ENCODE data around the gene ADAM23.

DNA sequence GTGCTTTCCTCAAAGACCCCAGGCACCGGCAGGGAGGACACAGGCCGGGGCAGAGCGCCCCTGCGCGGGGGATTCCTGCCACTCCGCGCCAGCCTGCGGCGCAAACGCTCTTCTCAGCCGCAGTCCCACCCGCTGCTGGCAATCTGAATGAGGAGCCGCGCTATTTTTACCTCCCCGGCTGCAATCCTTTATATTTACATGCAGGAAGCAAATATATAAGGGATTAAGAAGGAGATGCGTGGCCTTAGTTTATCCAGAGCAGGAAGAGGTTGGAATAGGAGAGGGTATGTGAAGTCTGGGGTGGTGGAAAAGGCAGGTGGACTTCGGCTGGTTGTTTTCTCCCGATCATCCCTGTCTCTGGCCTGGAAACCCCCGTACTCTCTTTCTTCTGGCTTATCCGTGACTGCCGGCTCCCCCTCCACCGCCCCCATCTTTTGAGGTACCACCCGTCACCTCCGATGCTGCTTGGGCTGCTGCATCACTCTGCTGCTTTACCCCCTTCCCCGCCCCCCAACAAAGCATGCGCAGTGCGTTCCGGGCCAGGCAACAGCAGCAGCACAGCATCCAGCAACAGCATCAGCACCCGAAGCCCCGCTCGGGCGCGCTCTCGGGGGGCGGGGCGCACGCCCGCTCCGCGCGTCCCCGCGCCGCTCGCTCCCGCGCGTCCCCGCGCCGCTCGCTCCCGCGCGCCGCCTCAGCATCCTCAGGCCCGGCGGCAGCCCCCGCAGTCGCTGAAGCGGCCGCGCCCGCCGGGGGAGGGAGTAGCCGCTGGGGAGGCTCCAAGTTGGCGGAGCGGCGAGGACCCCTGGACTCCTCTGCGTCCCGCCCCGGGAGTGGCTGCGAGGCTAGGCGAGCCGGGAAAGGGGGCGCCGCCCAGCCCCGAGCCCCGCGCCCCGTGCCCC lies at the start of gene ADAM23:
- TF ChIP-seq TAF1 (IDR thresholded peaks at IDR 0.05; ENCODE audit: low read depth) (no peak), CEBPB (IDR thresholded peaks at IDR 0.05) (no peak), TEAD4 (IDR thresholded peaks at IDR 0.05) (no peak), NFIC (IDR thresholded peaks at IDR 0.05) (no peak), EGR1 (IDR thresholded peaks at IDR 0.05) (no peak), YY1 (IDR thresholded peaks at IDR 0.05; ENCODE audit: low read depth) (no peak), CREB1 (IDR thresholded peaks at IDR 0.05; ENCODE audit: low read depth) (no peak), EP300 (IDR thresholded peaks at IDR 0.05; ENCODE audit: borderline replicate concordance) (no peak), FOXM1 (IDR thresholded peaks at IDR 0.05; ENCODE audit: borderline replicate concordance, low read depth) (no peak), TCF12 (IDR thresholded peaks at IDR 0.05; ENCODE audit: low read depth) (no peak)
- TF ChIP-seq, protein P1, sequence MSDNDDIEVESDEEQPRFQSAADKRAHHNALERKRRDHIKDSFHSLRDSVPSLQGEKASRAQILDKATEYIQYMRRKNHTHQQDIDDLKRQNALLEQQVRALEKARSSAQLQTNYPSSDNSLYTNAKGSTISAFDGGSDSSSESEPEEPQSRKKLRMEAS (IDR thresholded peaks at IDR 0.05) = no peak
- TF ChIP-seq, protein P2, sequence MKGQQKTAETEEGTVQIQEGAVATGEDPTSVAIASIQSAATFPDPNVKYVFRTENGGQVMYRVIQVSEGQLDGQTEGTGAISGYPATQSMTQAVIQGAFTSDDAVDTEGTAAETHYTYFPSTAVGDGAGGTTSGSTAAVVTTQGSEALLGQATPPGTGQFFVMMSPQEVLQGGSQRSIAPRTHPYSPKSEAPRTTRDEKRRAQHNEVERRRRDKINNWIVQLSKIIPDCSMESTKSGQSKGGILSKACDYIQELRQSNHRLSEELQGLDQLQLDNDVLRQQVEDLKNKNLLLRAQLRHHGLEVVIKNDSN (IDR thresholded peaks at IDR 0.05) = no peak
- TF ChIP-seq, protein P3, sequence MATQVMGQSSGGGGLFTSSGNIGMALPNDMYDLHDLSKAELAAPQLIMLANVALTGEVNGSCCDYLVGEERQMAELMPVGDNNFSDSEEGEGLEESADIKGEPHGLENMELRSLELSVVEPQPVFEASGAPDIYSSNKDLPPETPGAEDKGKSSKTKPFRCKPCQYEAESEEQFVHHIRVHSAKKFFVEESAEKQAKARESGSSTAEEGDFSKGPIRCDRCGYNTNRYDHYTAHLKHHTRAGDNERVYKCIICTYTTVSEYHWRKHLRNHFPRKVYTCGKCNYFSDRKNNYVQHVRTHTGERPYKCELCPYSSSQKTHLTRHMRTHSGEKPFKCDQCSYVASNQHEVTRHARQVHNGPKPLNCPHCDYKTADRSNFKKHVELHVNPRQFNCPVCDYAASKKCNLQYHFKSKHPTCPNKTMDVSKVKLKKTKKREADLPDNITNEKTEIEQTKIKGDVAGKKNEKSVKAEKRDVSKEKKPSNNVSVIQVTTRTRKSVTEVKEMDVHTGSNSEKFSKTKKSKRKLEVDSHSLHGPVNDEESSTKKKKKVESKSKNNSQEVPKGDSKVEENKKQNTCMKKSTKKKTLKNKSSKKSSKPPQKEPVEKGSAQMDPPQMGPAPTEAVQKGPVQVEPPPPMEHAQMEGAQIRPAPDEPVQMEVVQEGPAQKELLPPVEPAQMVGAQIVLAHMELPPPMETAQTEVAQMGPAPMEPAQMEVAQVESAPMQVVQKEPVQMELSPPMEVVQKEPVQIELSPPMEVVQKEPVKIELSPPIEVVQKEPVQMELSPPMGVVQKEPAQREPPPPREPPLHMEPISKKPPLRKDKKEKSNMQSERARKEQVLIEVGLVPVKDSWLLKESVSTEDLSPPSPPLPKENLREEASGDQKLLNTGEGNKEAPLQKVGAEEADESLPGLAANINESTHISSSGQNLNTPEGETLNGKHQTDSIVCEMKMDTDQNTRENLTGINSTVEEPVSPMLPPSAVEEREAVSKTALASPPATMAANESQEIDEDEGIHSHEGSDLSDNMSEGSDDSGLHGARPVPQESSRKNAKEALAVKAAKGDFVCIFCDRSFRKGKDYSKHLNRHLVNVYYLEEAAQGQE (IDR thresholded peaks at IDR 0.05; ENCODE audit: low read depth) = no peak

Data from Ishikawa (cell line).